Measurements from ENCODE around the gene UGT1A9. TPM values are rescaled to one million over a fixed set of nuclear protein-coding genes. Genes with fewer than 3 reads are reported as not detected.

Gene UGT1A9
- polyA plus RNA-seq, 1 donor from 2014 or later: not detected

DNA sequence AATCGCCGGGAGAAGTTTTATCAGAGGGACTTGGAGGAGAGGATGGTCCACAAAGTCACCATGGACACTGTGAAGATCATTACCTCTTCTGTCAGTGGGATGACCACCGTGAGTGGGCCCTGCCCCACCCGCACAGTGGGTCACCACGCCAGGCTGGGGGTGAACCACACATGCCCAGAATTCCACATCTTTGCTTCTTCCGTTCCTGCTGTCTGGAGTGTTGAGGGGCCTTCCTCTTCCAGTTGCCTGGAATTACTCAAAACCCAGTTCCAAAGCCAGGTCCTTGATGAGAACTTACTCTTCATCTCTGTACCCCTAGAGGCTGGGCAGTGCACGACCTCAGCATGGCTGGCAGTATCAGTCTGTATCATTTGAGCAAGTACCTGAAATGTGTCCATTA, 128.5 kb downstream of the UGT1A9 start:
- H3K9me3 ChIP-seq (ENCODE audit: low read length): no peaks in the 10 kb centered on the region
- no peaks in the 10 kb centered on the region for H3F3A ChIP-seq (ENCODE audit: insufficient read depth, low read length, poor library complexity, severe bottlenecking)
- no peaks in the 10 kb centered on the region for H3K27me3 ChIP-seq (ENCODE audit: insufficient read depth, low read depth, low read length)
- H3K79me2 ChIP-seq (replicated peaks; ENCODE audit: insufficient read depth, low read length): no peaks in the 10 kb centered on the region
- H3K27ac ChIP-seq (ENCODE audit: low read length): no peak overlapping the region
- no peak overlapping the region for H3K4me3 ChIP-seq (ENCODE audit: low read length)
- H3K36me3 ChIP-seq (ENCODE audit: insufficient read depth, low read length): no peaks in the 10 kb centered on the region
- H3K9ac ChIP-seq (ENCODE audit: low read length): no peak overlapping the region
- H4K20me1 ChIP-seq (ENCODE audit: insufficient read depth): no peaks in the 10 kb centered on the region
- no peaks in the 10 kb centered on the region for H3K9me2 ChIP-seq (ENCODE audit: insufficient read depth, low read length)
- TF ChIP-seq TAF1 (IDR thresholded peaks at IDR 0.05; ENCODE audit: low read depth) (no peak), RAD21 (conservative IDR thresholded peaks at IDR 0.05) (no peak), POLR2AphosphoS5 (IDR thresholded peaks at IDR 0.05) (no peak), SMC3 (conservative IDR thresholded peaks at IDR 0.05; ENCODE audit: poor library complexity) (no peak)
- no peak overlapping the region for H3K4me2 ChIP-seq (ENCODE audit: low read length)
- H2AFZ ChIP-seq (ENCODE audit: low read depth, low read length): no peak overlapping the region

DNA sequence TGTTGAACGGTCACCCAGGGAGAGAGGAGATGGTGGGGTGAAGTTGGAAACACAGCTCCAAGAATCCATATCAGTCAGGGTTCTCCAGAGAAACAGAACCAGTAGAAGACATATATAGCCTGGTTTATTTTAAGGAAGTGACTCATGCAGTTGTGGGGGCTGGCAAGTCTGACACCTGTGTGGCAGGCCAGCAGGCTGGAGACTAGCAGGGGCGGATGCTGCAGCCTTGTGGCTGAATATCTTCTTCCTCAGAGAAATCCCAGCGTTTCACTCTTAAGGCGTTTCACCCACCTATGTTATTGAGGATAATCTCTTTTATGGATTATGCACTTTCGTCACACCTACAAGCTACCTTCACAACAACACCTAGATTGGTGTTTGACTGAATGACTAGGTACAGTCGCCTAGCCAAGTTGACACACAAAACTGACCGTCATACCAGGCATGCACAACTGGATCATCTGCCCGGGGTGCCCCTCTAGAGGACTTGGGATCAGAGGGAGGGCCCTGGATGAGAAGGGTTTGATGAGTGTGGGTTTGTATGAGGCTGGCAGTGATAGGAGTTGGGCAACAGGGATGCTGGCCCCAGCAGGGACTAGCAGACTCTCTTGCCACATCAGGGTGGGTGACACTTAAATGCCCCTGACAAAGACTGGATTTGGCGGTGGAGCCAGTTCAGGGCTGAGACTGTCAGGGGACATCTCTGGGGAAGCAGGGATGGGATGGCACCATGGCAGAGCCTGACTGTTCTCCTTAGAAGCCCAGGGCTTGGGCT, 129.8 kb downstream of the UGT1A9 start:
- Histone ChIP-seq H2AFZ (ENCODE audit: low read depth, low read length) (no peak overlapping the region), H3K9ac (ENCODE audit: low read length) (no peak overlapping the region), H3K4me3 (ENCODE audit: low read length) (no peak overlapping the region), H3K27ac (ENCODE audit: low read length) (no peak overlapping the region), H3F3A (ENCODE audit: insufficient read depth, low read length, poor library complexity, severe bottlenecking) (no peaks in the 10 kb centered on the region), H4K20me1 (ENCODE audit: insufficient read depth) (no peaks in the 10 kb centered on the region), H3K27me3 (ENCODE audit: insufficient read depth, low read depth, low read length) (no peaks in the 10 kb centered on the region), H3K36me3 (ENCODE audit: insufficient read depth, low read length) (no peaks in the 10 kb centered on the region), H3K79me2 (replicated peaks; ENCODE audit: insufficient read depth, low read length) (no peaks in the 10 kb centered on the region), H3K9me3 (ENCODE audit: low read length) (no peaks in the 10 kb centered on the region), H3K9me2 (ENCODE audit: insufficient read depth, low read length) (no peaks in the 10 kb centered on the region), H3K4me2 (ENCODE audit: low read length) (no peak overlapping the region)
- TF ChIP-seq REST (IDR thresholded peaks at IDR 0.05; ENCODE audit: borderline replicate concordance): no peak
- no peak for TF ChIP-seq CTCF (IDR thresholded peaks at IDR 0.05; ENCODE audit: poor library complexity, severe bottlenecking)
- no peak for TF ChIP-seq RAD21 (conservative IDR thresholded peaks at IDR 0.05)
- no peak for TF ChIP-seq TAF1 (IDR thresholded peaks at IDR 0.05; ENCODE audit: low read depth)
- TF ChIP-seq EZH2 (IDR thresholded peaks at IDR 0.05; ENCODE audit: borderline replicate concordance, insufficient read depth, low read length, poor library complexity, severe bottlenecking): no peak
- no peak for TF ChIP-seq SMC3 (conservative IDR thresholded peaks at IDR 0.05; ENCODE audit: poor library complexity)
- TF ChIP-seq MXI1 (conservative IDR thresholded peaks at IDR 0.05; ENCODE audit: poor library complexity, severe bottlenecking): no peak
- no peak for TF ChIP-seq EP300 (conservative IDR thresholded peaks at IDR 0.05; ENCODE audit: poor library complexity, severe bottlenecking)
- TF ChIP-seq POLR2AphosphoS5 (IDR thresholded peaks at IDR 0.05): no peak

Measured in neural cell (in vitro differentiated cells).